Measurements from ENCODE around the gene LRSAM1. TPM values are rescaled to one million over a fixed set of nuclear protein-coding genes. Genes with fewer than 3 reads are reported as not detected.
A peak's percentile ranks its signal among the peaks of the same experiment; 100 is the strongest.

LRSAM1 gene
- total RNA-seq, 2 donors from 2014 or later, result 20.1 to 24.4 TPM

DNA sequence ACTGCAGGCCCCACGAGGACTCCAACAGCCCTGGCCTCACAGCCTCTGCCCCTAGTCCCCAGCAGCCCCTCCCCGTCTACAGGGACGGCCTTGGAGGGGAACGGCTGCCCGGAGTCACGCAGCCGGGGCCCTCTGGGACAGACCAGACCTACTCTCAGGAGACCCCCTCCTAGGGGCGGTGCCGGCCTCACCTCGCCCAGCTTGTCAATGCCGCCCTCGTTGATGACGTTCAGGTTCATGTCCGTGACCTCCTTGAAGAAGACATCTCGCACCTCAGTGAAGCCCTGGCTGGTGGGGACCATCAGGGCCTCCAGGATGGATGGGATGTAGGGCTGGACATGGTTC is 58.6 kb downstream of the LRSAM1 start:
- Mint-ChIP-seq H3K9me3 (no peaks in the 10 kb centered on the region), H3K36me3 (no peaks in the 10 kb centered on the region), H3K27ac (no peak overlapping the region)
- no peak for ATAC-seq
- DNase-seq (ENCODE audit: low spot score in 2 of 2), result no peak

DNA sequence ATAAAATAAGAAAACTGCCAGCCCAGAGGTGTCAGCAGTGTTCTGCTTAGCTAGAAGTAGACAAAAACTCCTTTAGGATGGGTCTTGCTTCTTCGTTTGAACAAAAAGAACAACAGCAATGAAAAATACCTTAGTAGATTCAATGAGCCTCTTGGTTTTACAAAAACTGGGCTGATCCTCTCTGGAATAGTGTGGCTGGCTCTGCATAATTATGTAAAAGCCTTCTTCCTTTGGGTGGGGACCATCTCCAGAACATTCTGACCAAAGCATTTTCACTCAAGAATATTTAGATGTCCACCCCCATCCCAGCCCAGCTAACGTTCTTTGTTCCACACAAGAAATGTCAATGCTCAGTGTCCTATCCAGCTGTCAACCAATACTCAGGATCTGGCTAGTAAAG is 63.2 kb downstream of the LRSAM1 start:
- Mint-ChIP-seq H3K9me3 (no peaks in the 10 kb centered on the region), H3K27ac (no peak overlapping the region), H3K36me3 (no peaks in the 10 kb centered on the region)
- ATAC-seq (no peak), DNase-seq (ENCODE audit: low spot score in 2 of 2) (no peak)

DNA sequence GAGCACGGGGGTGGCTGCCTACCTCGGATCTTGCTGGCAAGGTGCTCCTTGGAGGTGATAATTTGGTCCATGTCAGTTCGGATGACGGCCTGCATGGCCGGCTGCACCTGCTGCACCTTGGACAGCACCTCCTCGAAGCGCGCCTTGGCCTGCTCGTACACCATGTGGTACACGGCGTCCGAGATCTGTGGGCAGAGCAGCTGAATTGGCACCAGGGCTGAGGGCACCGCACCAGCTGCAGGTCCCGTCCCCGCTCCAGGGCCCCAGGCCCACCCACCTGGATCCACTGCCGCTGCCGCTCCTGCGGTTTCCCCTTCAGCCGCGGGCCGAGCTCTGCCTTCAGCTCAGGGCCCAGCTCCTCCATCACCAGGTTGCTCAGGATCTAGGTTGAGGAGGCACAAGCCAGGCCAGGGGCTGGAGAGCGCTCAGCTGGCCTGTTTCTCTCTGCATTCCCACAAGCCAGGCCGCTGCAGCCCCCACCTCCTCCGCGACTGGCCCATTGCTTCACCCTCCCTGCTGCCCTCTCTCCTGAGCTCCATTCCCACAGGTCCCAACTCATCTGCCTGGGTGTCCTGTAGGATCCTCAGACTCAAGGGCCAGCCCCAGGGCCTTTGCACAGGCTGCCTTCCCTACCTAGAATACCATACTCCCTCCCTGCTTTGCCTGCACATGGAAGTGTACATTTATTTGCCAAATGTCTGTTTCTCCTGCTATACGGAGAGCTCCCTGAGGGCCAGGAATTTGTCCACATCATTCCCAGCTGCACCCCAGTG is 65.7 kb downstream of the LRSAM1 start:
- Mint-ChIP-seq H3K36me3 (no peaks in the 10 kb centered on the region), H3K9me3 (no peaks in the 10 kb centered on the region), H3K27ac (peak overlapping the region in 1 of 2 donors; percentile 55)
- DNase-seq (ENCODE audit: low spot score in 2 of 2) (no peak), ATAC-seq (no peak)

DNA sequence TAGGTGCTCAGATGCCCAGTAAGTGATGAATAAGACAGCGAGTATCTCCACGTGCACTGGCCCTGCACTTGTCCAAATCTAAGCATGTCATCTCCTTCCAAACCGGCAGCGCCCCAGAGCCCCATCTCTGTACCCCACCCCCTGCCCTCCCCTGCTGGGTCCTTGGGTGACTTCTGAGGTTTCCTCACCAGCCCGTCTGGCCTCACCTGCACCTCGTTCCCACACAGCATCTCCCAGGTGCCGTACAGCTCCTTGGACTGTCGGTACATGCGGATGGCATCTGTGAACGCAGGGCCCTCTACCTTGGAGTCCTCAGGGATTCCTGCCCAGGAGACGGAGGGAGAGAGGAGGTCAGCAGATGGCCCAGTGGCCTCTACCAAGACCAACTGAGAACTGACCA is 66.3 kb downstream of the LRSAM1 start:
- Mint-ChIP-seq H3K27ac (peak overlapping the region in 1 of 2 donors; percentile 55), H3K9me3 (peaks cover 0 to 1% of the 10 kb centered on the region in 2 donors), H3K36me3 (peaks cover 0 to 1% of the 10 kb centered on the region in 2 donors)
- ATAC-seq (no peak), DNase-seq (ENCODE audit: low spot score in 2 of 2) (no peak)

DNA sequence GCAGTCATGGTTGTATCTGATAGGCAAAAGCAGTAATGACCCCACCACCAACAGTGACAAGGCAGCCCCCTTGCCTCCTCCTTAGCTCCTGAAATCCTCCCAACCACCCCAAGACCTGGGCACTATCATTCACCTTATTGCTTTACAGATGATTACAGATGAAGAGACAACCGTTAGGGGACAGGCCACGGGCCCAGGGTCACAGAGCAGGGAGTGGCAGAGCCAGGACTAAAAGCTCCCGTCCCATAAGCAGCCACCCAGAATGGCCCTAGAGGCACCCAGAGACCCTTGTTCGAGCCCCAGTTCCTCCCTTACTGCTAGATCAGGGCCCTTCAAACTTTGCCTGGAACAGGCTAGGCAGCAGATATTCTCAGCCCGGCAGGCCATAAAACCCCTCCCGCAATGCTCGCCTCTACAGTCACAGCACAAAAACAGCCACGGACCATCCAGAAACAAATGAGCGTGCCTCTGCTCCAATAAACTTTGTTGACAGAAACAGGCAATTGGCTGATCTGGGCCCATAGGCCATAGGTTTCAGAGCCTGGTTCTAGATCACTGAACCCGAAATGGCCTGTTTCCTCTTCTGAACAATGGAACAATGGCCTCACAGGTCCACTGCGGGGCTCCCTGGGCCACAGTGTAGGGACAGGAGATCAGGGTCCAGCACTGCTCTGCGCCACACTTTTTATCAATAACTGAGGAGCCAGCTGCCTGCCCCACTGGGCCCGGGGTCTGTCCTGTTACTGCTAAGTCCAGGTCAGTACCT is 67.0 kb downstream of the LRSAM1 start:
- DNase-seq (ENCODE audit: low spot score in 2 of 2) (no peak), ATAC-seq (no peak)
- H3K9me3 Mint-ChIP-seq, result peaks cover 0 to 5% of the 10 kb centered on the region in 2 donors
- H3K36me3 Mint-ChIP-seq, result peaks cover 0 to 8% of the 10 kb centered on the region in 2 donors
- no peak overlapping the region for H3K27ac Mint-ChIP-seq

DNA sequence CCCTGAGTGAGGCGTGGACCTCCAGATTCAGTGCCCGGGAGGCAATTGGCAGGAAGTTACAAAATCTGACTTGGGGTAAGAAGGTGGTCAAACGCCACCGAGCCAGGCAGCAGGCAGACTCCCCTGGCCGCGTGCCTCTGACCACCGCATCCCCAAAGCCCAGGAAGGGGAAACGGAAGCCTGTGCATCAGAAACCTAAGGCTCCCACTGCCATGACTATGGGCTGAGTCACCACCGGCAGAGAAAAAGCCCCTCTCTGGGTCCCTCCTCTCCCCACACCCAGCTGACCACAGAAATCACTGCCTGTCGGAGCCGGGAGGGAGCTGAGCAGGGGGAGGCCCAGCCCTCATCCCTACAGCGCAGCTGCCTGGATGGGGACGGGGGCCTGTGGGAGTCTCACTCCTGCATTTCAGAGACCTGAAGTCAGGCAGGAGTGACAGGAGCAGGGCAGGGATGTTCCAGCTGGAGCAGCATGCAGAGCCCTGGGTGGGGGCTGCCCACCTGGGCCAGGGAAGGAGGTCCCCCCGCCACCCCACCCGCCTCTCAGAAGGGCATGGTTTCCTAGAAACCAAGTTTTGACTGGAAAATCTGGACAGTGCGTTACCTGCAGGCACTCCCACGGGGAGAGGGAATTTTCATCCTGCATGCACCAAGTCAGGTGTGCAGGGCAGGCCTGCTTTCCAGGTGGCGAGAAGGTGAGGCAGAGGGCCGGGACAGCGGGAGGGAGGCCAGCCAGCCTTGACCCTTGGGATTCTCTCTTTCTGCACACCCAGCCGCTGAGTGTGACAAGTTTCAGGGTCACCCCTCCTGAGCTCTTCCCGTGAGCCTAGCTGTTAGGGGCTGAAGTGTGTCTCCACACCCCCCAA is 68.2 kb downstream of the LRSAM1 start:
- H3K36me3 Mint-ChIP-seq, result peaks cover under 1 to 12% of the 10 kb centered on the region in 2 donors
- peak; percentile 17 to 72 for DNase-seq (ENCODE audit: low spot score in 2 of 2)
- no peak overlapping the region for H3K27ac Mint-ChIP-seq
- peaks cover 0 to 5% of the 10 kb centered on the region in 2 donors for H3K9me3 Mint-ChIP-seq
- ATAC-seq, result peak; percentile 82 to 97

DNA sequence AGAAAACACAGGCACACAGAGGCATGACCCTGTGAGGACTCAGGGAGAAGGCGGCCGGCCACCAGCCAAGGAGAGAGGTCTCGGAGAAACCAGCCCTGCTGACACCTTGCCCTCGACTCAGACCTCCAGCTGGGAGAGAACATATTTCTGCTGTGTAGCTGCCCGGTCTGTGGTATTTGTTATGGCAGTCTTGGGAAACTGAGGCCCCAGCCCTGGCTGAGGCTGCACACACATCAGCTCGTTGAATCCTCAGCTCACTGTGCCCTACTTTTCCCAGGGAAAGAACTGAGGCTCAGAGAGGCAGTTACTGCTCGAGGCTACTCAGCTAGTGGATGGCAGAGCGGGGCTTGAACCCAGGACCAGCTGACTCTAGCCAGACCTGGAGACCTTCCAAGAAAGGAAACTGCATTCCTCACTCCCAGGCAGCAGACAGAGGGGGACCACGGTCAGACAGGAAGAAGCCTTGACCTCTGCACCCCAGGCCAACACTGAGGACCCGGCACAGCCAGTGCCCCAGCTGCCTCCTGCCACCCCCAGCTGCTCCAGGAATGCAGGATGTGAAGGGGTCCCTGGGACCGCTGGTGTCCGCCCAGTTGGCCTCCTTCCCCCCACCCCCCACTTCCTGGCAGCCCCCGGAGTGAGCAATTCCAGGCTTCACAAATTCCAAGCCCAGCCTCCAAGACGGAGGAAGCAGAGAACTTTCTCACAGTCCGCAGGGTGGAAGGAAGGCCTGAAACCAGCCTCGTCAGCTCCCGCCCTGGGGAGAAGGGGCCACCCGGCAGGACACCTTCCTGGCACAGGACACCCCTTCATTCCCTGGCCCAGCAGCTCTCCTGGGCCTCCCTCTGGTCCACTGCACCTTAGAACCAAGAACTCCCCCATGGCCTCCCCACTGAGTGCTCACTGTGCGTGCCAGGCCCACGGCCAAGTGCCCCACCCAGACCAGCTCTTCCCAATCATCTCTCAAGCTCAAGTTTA is 69.9 kb downstream of the LRSAM1 start:
- Mint-ChIP-seq H3K9me3 (peaks cover 0 to 13% of the 10 kb centered on the region in 2 donors), H3K27ac (no peak overlapping the region), H3K36me3 (peaks cover 11 to 28% of the 10 kb centered on the region in 2 donors)
- ATAC-seq (no peak), DNase-seq (ENCODE audit: low spot score in 2 of 2) (no peak)

DNA sequence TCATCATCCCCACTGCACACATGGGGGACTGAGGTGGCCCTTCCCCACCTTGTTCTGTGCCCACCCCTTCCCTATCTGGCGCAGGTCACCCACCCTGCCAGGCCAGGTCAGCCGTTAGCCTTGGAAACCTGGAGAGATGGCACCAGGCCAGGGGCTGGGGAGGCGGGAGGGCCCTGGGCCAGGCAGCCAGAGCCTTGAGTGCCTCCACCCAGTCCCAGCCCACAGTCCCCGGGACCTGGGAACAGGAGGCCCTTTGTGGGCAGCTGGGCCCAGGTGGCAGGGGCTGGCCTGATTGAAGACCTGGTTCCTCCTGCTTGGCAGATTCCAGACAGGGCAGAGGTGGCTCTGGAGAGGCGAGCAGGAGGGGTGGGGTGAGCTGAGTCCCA is 70.6 kb downstream of the LRSAM1 start:
- ATAC-seq (no peak), DNase-seq (ENCODE audit: low spot score in 2 of 2) (no peak)
- peaks cover 15 to 33% of the 10 kb centered on the region in 2 donors for H3K36me3 Mint-ChIP-seq
- H3K9me3 Mint-ChIP-seq, result peaks cover 0 to 16% of the 10 kb centered on the region in 2 donors
- H3K27ac Mint-ChIP-seq, result no peak overlapping the region

DNA sequence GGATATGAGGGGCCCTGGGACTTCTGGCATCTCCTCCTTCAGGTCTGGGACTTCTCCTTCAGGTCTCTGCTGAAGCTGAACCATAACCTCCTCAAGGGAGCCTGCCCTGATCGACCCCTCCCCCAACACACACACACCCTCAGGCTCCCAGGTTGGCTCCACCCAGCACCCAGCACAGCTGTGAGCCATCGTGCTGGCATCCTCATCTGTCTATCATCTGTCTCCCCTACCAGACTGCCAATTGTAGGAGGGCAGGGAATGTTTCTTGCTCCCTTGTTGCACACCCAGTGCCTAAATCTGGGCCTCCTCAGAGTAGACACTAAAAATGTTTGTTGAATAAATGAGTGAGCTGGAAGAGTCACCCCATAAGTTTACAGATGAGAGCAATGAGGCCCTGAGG is 71.4 kb downstream of the LRSAM1 start:
- Mint-ChIP-seq H3K27ac (no peak overlapping the region), H3K36me3 (peaks cover 15 to 33% of the 10 kb centered on the region in 2 donors), H3K9me3 (peaks cover 0 to 16% of the 10 kb centered on the region in 2 donors)
- ATAC-seq (no peak), DNase-seq (ENCODE audit: low spot score in 2 of 2) (no peak)

DNA sequence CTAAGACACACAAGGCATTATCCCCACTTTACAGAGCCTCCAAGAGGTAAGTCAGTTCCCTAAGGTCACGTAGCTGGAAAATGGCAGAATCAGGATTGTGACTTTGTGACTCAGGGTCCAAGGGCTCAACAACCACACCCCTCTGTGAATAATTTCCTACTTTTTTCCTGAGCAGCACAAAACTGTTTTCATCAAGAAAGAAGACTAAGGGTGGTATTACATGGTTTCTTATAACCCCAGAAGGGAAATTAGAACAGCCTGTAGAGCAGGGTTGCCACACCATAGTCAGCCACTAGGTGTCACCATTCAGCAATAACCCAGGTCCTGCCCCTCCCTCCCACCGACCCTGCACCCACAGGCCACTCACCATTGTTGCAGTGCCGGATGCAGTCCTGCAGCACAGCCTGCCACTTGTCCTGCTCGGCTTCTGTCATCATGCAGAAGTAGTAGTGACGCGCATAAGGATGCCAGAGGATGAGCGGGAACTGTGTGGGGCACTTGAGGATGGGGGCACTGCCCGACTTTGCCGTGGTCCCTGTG is 72.1 kb downstream of the LRSAM1 start:
- H3K36me3 Mint-ChIP-seq, result peaks cover 15 to 33% of the 10 kb centered on the region in 2 donors
- peak in 1 of 2 donors; percentile 39 for DNase-seq (ENCODE audit: low spot score in 2 of 2)
- H3K9me3 Mint-ChIP-seq, result peaks cover 0 to 16% of the 10 kb centered on the region in 2 donors
- no peak for ATAC-seq
- H3K27ac Mint-ChIP-seq, result no peak overlapping the region

DNA sequence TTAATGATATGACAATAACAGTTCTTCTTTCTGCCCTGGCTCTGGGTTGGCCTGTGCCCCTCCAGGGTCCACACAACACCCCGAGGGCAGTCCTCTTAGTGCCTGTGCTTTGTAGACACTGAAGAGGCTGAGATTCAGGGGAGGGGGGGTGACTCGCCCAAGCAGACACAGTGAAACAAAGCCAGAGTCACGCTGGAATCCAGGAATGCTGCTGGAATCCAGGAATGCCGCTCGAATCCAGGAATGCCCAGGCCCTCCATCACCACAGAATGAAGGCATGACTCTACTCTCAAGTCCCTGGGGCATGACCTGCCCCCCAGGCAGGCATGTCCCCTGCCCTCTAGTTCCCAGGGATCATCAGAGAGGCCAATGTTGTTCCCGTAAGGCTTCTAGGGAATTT is 73.1 kb downstream of the LRSAM1 start:
- Mint-ChIP-seq H3K9me3 (peaks cover 0 to 16% of the 10 kb centered on the region in 2 donors), H3K27ac (no peak overlapping the region), H3K36me3 (peaks cover 15 to 33% of the 10 kb centered on the region in 2 donors)
- no peak for DNase-seq (ENCODE audit: low spot score in 2 of 2)
- no peak for ATAC-seq

DNA sequence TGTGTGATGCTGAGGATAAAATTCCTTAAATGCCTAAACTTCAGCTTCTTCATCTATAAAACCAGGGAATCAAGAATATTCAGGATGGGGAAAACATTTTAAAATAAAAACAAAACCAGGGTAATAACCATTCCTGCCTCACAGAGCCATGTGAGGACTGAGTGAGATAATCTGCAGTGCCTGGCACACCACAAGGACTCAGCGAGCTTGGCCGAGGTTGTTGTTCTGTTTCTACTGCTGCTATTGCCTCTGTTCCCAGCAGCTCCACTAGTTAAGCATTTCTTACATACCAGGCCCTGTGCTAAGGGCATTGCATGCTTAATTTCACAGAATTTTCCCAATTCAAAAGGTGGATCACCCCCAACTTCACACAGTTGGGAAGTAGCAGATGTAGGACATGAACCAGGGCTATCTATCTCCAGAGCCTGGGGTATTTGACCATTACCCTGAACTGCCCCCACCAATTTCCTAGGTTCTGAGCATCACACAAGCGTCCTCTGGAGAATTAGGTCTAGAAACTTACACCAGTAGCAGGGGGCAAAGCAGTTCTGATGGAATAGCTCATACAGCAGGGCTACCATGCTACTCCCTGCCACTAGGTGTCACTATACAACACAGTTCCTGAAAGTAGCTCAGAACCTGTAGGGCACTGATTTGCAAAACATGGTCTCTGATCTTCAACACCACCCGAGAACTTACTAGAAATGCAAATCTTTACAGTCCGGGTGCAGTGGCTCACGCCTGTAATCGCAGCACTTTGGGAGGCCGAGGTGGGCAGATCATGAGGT is 74.3 kb downstream of the LRSAM1 start:
- ATAC-seq (peak; percentile 24 to 74), DNase-seq (ENCODE audit: low spot score in 2 of 2) (peak in 1 of 2 donors; percentile 17)
- Mint-ChIP-seq H3K27ac (no peak overlapping the region), H3K36me3 (peaks cover 15 to 33% of the 10 kb centered on the region in 2 donors), H3K9me3 (peaks cover 0 to 16% of the 10 kb centered on the region in 2 donors)

DNA sequence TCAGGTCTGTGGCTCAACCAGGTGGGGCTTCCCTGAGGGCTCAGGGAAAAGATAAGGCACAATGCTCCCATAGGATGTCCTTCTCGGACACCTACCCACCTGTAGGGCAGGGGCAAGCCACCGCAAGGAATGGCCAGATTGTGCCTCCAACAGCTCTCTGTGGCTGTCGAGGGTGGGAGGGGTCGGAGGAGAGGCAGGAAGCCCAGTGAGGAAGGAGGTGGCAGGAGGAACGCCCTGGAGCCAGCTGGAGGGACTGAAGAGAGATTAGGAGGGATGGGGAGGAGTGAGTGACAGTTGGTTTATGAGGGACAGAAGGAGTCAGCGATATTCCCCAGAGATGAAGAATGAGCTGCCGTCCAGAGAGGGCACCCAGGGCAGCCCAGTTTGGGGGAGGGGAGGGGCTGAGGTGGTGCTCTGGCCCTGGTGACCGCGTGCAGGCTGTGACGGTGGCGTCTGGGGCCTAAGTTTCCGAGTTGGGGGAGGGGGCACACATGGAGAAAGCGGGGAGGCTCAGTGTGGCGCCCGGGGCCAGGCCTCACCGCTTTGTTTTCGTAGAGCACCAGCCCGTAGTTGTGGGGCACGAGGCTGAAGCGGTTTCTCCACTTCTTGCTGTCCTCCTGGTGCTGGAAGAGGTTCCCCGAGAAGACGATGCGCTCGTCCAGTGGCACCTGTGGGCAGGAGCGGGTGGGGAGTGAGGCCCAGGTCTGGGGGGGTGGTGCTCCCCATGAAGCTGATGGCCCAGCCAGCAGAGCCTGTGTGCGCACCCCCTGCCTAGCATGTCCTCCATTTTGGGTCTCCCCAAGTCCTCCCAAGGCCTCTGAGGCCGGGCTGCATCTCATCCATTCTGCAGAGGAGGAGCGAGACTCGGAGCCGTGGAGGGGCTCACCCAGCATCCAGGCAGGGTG is 75.6 kb downstream of the LRSAM1 start:
- ATAC-seq, result no peak
- Mint-ChIP-seq H3K27ac (no peak overlapping the region), H3K9me3 (peaks cover 0 to 16% of the 10 kb centered on the region in 2 donors), H3K36me3 (peaks cover 15 to 33% of the 10 kb centered on the region in 2 donors)
- DNase-seq (ENCODE audit: low spot score in 2 of 2), result no peak

Measured in activated naive CD4-positive, alpha-beta T cell treated with anti-CD3 and anti-CD28 coated beads, Interleukin-2, amount 50 U/mL, for 72 hours (primary cell).